IPS-18a (cell line): ENCODE data around the gene SH2D3A.

Experiments
- H3K27ac ChIP-seq: one replicate; pipeline ENCODE4 v1.5.1; 2013; ENCODE audit warnings: low read length
- H3K27me3 ChIP-seq: one replicate; pipeline ENCODE4 v1.6.1; 2013; ENCODE audit warnings: mild to moderate bottlenecking, low read length; ENCODE audit not compliant: control insufficient read depth, insufficient read depth
- H3K36me3 ChIP-seq: one replicate; pipeline ENCODE4 v1.6.1; 2013; ENCODE audit warnings: low read depth, low read length; ENCODE audit not compliant: control insufficient read depth
- H3K4me1 ChIP-seq: one replicate; pipeline ENCODE4 v1.6.1; 2013; ENCODE audit warnings: low read depth, low read length; ENCODE audit not compliant: control insufficient read depth
- H3K4me3 ChIP-seq: one replicate; pipeline ENCODE4 v1.5.1; 2013; ENCODE audit warnings: low read length
- H3K9ac ChIP-seq: one replicate; pipeline ENCODE4 v1.6.1; 2013; ENCODE audit warnings: mild to moderate bottlenecking, low read length, moderate library complexity
- H3K9me3 ChIP-seq: one replicate; pipeline ENCODE4 v1.6.1; 2013; ENCODE audit warnings: low read depth, low read length; ENCODE audit not compliant: control insufficient read depth

The SH2D3A gene

GRCh38 chr19:6767357-6768235 lies at the start of gene SH2D3A:
Gene SH2D3A (minus strand): TSS chr19:6767435. CDS start chr19:6763748, 3,687 bp downstream.
- H3K27me3 ChIP-seq, result peaks cover 14% of the 10 kb centered on the region
- peak within 1 kb of the TSS; percentile 82 for H3K4me3 ChIP-seq
- H3K27ac ChIP-seq, result peak within 1 kb of the TSS; percentile 28
- H3K4me1 ChIP-seq, result peaks cover 15% of the 10 kb centered on the region
- H3K9ac ChIP-seq, result peak within 1 kb of the TSS; percentile 50
- H3K9me3 ChIP-seq, result no peaks in the 10 kb centered on the region
- no peaks in the 10 kb centered on the region for H3K36me3 ChIP-seq

DNA sequence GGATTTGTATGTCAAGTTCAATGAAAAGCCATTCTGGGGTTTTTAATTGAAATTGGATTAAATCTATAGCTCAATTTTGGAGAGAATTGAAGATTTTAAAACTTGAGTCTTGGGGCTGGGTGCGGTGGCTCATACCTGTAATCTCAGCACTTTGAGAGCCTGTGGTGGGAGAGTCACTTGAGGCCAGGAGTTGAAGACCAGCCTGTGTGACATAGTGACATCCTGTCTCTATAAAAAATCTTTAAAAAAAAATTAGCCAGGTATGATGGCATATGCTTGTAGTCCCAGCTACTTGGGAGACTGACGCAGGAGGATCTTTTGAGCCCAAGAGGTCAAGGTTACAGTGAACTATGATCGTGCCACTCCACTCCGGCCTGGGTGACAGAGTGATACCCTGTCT lies 46.4 kb upstream of the SH2D3A start:
- Histone ChIP-seq H3K9me3 (no peaks in the 10 kb centered on the region), H3K4me3 (no peak overlapping the region), H3K4me1 (no peaks in the 10 kb centered on the region), H3K27ac (no peak overlapping the region), H3K36me3 (no peaks in the 10 kb centered on the region), H3K9ac (no peak overlapping the region), H3K27me3 (peaks cover 3% of the 10 kb centered on the region)

DNA sequence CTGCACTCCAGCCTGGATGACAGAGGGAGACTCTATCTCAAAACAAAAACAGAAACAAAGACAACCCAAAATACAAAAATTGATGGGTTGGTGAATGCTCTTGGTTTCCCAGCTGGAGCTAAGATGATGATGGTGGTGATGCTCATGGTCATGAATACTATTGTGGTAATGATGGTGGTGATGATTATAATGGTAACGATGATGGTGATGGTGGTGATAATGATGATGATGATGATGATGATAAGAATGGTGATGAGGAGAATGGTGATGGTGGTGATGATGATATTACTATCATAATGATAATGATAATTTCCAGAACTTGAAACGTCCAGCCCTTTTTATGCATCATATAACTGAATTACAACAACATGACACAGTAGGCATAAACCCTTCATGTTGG lies 45.4 kb upstream of the SH2D3A start:
- H3K9me3 ChIP-seq, result no peaks in the 10 kb centered on the region
- H3K27me3 ChIP-seq, result peaks cover 3% of the 10 kb centered on the region
- no peaks in the 10 kb centered on the region for H3K36me3 ChIP-seq

DNA sequence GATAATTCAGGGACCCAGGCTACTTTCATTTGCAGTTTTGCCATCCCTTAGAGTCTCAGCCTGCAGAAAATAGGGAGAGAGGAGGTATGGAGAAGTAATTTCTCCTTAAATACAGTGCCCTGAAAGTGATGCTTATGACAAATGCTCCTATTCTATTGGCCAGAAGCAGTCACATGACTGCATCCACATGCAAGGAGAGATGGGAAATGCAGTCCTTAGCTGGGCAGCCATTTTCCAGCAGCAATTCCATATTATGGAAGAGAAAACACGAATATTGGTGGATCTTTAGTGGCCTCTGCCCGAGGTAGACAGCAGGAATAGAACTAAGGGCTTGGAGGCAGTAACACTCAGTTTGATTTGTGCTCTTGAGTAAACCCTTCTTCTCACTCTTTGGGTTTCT lies 44.7 kb upstream of the SH2D3A start:
- Histone ChIP-seq H3K27ac (no peak overlapping the region), H3K27me3 (peaks cover 3% of the 10 kb centered on the region), H3K4me3 (no peak overlapping the region), H3K4me1 (no peaks in the 10 kb centered on the region), H3K9ac (no peak overlapping the region), H3K36me3 (no peaks in the 10 kb centered on the region), H3K9me3 (no peaks in the 10 kb centered on the region)

More for the DNA sequence above, 45.4 kb upstream of the SH2D3A start:
- H3K4me3 ChIP-seq, result no peak overlapping the region
- no peaks in the 10 kb centered on the region for H3K4me1 ChIP-seq
- no peak overlapping the region for H3K9ac ChIP-seq
- H3K27ac ChIP-seq, result no peak overlapping the region

- Histone ChIP-seq H3K27me3 (peaks cover 3% of the 10 kb centered on the region), H3K4me3 (no peak overlapping the region), H3K9ac (no peak overlapping the region), H3K4me1 (no peaks in the 10 kb centered on the region), H3K36me3 (no peaks in the 10 kb centered on the region), H3K27ac (no peak overlapping the region), H3K9me3 (no peaks in the 10 kb centered on the region)
These were observed 44.1 kb upstream of the SH2D3A start for GRCh38 chr19:6811378-6811777.

- Histone ChIP-seq H3K9ac (no peak overlapping the region), H3K4me3 (no peak overlapping the region), H3K4me1 (no peaks in the 10 kb centered on the region), H3K9me3 (no peaks in the 10 kb centered on the region), H3K27me3 (peaks cover 3% of the 10 kb centered on the region), H3K27ac (no peak overlapping the region), H3K36me3 (no peaks in the 10 kb centered on the region)
These were observed 42.0 kb upstream of the SH2D3A start for GRCh38 chr19:6809262-6809661.

- no peak overlapping the region for H3K4me3 ChIP-seq
- no peaks in the 10 kb centered on the region for H3K9me3 ChIP-seq
- H3K4me1 ChIP-seq, result no peaks in the 10 kb centered on the region
- no peak overlapping the region for H3K9ac ChIP-seq
- no peak overlapping the region for H3K27ac ChIP-seq
- no peaks in the 10 kb centered on the region for H3K36me3 ChIP-seq
- H3K27me3 ChIP-seq, result peaks cover 3% of the 10 kb centered on the region
These were observed 41.3 kb upstream of the SH2D3A start for GRCh38 chr19:6808494-6808893.

GRCh38 chr19:6807291-6807690 lies 40.1 kb upstream of the SH2D3A start:
- no peaks in the 10 kb centered on the region for H3K9me3 ChIP-seq
- H3K4me1 ChIP-seq, result peaks cover 6% of the 10 kb centered on the region
- peaks cover 3% of the 10 kb centered on the region for H3K27me3 ChIP-seq
- no peak overlapping the region for H3K9ac ChIP-seq
- H3K27ac ChIP-seq, result no peak overlapping the region
- H3K4me3 ChIP-seq, result no peak overlapping the region
- no peaks in the 10 kb centered on the region for H3K36me3 ChIP-seq

- Histone ChIP-seq H3K27me3 (peaks cover 3% of the 10 kb centered on the region), H3K36me3 (no peaks in the 10 kb centered on the region), H3K4me3 (no peak overlapping the region), H3K4me1 (peaks cover 6% of the 10 kb centered on the region), H3K9me3 (no peaks in the 10 kb centered on the region), H3K9ac (no peak overlapping the region), H3K27ac (no peak overlapping the region)
These were observed 39.3 kb upstream of the SH2D3A start for GRCh38 chr19:6806488-6806887.

- no peak overlapping the region for H3K4me3 ChIP-seq
- H3K27ac ChIP-seq, result no peak overlapping the region
- no peak overlapping the region for H3K9ac ChIP-seq
These were observed 35.8 kb upstream of the SH2D3A start for GRCh38 chr19:6803036-6803404.

GRCh38 chr19:6802336-6803035 lies 35.3 kb upstream of the SH2D3A start:
- Histone ChIP-seq H3K27ac (no peak overlapping the region), H3K27me3 (no peaks in the 10 kb centered on the region), H3K9ac (no peak overlapping the region), H3K9me3 (no peaks in the 10 kb centered on the region), H3K4me1 (peaks cover 11% of the 10 kb centered on the region), H3K4me3 (no peak overlapping the region), H3K36me3 (no peaks in the 10 kb centered on the region)

More at GRCh38 chr19:6803036-6803404, 35.8 kb upstream of the SH2D3A start:
- no peaks in the 10 kb centered on the region for H3K36me3 ChIP-seq
- H3K9me3 ChIP-seq, result no peaks in the 10 kb centered on the region
- peaks cover 11% of the 10 kb centered on the region for H3K4me1 ChIP-seq
- no peaks in the 10 kb centered on the region for H3K27me3 ChIP-seq
